Chondrocyte (in vitro differentiated cells): ENCODE results near the gene ZBED6. TPM values are rescaled to one million over a fixed set of nuclear protein-coding genes. Genes with fewer than 3 reads are reported as not detected.
A peak's percentile ranks its signal among the peaks of the same experiment; 100 is the strongest.

Experiments used
- DNase-seq: peaks from one replicate; pipeline ENCODE4 v3.0.0; 2021; ENCODE audit warnings: mixed read lengths, low spot score
- H3K27ac Mint-ChIP-seq: one replicate; pipeline ENCODE4 v1.8.0; 2021; ENCODE audit warnings: mild to moderate bottlenecking, moderate library complexity, mixed read lengths; ENCODE audit not compliant: unreplicated experiment
- H3K27me3 Mint-ChIP-seq: 2 replicates; pipeline ENCODE4 v1.8.0; 2021; ENCODE audit warnings: low read depth, mixed read lengths
- H3K36me3 Mint-ChIP-seq: 2 replicates; pipeline ENCODE4 v1.8.0; 2021; ENCODE audit warnings: low read depth, mixed read lengths
- H3K4me1 Mint-ChIP-seq: 2 replicates; pipeline ENCODE4 v1.8.0; 2021; ENCODE audit warnings: low read depth, mild to moderate bottlenecking, mixed read lengths
- H3K4me3 Mint-ChIP-seq: one replicate; pipeline ENCODE4 v1.8.0; 2021; ENCODE audit warnings: mild to moderate bottlenecking, moderate library complexity, mixed read lengths; ENCODE audit not compliant: unreplicated experiment
- H3K9me3 Mint-ChIP-seq: 2 replicates; pipeline ENCODE4 v1.8.0; 2021; ENCODE audit warnings: low read depth, mixed read lengths
- CTCF ChIP-seq: fragments of 200-600 bp; sonication (generic); IDR thresholded peaks from 2 replicates; pipeline ENCODE4 v1.5.0; 2021; ENCODE audit warnings: antibody characterized with exemption, mild to moderate bottlenecking, moderate library complexity
- total RNA-seq: library from RNA; stranded (reverse); gene quantifications from 3 replicates; pipeline ENCODE4 v1.2.1, GENCODE V29; 2021

The ZBED6 gene
- total RNA-seq, 1 donor from 2014 or later, result 40.3 TPM

DNA sequence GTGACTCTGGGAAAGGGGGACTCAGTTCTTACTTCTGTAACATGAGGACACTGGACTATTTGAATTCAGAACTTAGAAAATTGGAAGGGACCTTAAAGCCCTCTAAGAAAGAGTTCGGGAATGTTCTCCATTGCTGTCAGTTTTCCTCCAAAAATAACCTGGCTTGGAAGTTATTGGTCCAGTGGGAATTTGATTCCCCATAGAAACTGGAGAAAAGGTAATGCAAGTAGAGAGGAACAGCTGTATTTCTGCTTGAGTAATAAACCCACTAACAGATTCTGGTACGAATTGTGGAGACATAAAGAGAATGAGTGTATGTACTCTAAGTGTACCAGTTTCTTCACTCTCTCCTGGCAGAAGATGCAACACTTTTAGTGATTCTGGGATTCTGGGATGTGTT lies 1.8 kb downstream of the ZBED6 start:
- DNase-seq, result no peak
- H3K36me3 Mint-ChIP-seq, result peaks cover 16% of the 10 kb centered on the region
- H3K9me3 Mint-ChIP-seq, result peaks cover 3% of the 10 kb centered on the region
- no peaks in the 10 kb centered on the region for H3K27me3 Mint-ChIP-seq
- no peak for TF ChIP-seq CTCF
- peak overlapping the region; percentile 42 for H3K27ac Mint-ChIP-seq
- H3K4me1 Mint-ChIP-seq, result peaks cover 58% of the 10 kb centered on the region
- H3K4me3 Mint-ChIP-seq, result peak overlapping the region; percentile 99

- TF ChIP-seq CTCF, result peak; percentile 28
- H3K9me3 Mint-ChIP-seq, result peaks cover 3% of the 10 kb centered on the region
- H3K4me3 Mint-ChIP-seq, result peak overlapping the region; percentile 11
- H3K4me1 Mint-ChIP-seq, result peaks cover 64% of the 10 kb centered on the region
- H3K27ac Mint-ChIP-seq, result peak overlapping the region; percentile 41
- H3K27me3 Mint-ChIP-seq, result no peaks in the 10 kb centered on the region
- H3K36me3 Mint-ChIP-seq, result peaks cover 21% of the 10 kb centered on the region
- no peak for DNase-seq
These were observed 2.7 kb downstream of the ZBED6 start for GRCh38 chr1:203797948-203798655.

DNA sequence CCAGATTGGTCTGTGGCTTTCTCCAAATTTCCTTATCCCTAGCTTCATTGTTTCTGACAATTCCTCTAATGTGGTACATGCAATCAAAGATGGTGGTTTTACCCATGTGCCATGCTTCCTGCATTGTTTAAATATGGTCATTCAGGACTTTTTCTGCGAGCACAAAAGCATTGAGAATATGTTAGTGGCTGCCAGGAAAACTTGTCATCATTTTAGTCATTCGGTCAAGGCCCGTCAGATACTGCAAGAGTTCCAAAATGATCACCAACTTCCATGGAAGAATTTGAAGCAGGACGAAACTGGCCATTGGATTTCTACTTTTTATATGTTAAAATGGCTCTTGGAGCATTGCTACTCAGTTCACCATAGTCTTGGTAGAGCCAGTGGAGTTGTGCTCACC lies 3.7 kb downstream of the ZBED6 start:
- H3K4me3 Mint-ChIP-seq, result no peak overlapping the region
- peaks cover 70% of the 10 kb centered on the region for H3K4me1 Mint-ChIP-seq
- peaks cover 24% of the 10 kb centered on the region for H3K36me3 Mint-ChIP-seq
- no peak for DNase-seq
- peaks cover 3% of the 10 kb centered on the region for H3K9me3 Mint-ChIP-seq
- no peak overlapping the region for H3K27ac Mint-ChIP-seq
- TF ChIP-seq CTCF, result no peak
- no peaks in the 10 kb centered on the region for H3K27me3 Mint-ChIP-seq

DNA sequence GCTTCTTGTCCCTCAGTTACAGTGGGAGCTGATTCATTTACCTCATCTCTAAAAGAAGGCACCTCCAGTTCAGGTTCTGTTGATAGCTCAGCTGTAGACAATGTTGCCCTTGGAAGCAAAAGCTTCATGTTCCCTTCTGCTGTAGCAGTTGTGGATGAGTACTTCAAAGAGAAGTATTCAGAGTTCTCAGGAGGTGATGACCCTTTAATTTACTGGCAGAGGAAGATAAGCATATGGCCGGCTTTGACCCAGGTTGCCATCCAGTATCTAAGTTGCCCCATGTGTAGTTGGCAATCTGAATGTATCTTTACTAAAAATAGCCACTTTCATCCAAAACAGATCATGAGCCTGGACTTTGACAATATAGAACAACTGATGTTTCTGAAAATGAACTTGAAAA lies 4.5 kb downstream of the ZBED6 start:
- Mint-ChIP-seq H3K27me3 (no peaks in the 10 kb centered on the region), H3K36me3 (peaks cover 28% of the 10 kb centered on the region), H3K4me1 (peaks cover 71% of the 10 kb centered on the region), H3K4me3 (no peak overlapping the region), H3K9me3 (peaks cover 3% of the 10 kb centered on the region), H3K27ac (no peak overlapping the region)
- TF ChIP-seq CTCF, result no peak
- DNase-seq, result no peak

DNA sequence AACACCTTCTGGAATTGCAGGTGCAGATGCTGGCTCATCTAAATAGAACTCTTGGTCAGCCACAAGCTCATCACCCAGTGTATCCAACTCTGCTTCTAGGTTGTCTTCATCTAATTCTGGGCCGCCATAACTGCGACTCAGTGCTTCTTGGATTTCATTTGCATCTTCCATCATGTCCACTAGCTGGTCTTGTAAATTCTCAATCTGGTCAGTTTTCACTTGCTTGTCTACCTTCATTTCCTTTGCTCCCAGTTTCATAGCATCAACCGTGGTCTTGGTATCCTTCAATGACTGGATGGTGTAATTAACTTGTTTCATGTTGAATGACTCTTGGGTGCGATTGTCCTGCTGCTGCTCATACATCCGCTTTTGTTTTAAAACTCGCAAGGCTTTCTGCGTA lies 10.3 kb downstream of the ZBED6 start:
- H3K4me3 Mint-ChIP-seq, result no peak overlapping the region
- H3K36me3 Mint-ChIP-seq, result peaks cover 22% of the 10 kb centered on the region
- peaks cover 60% of the 10 kb centered on the region for H3K4me1 Mint-ChIP-seq
- no peak overlapping the region for H3K27ac Mint-ChIP-seq
- no peak for TF ChIP-seq CTCF
- no peaks in the 10 kb centered on the region for H3K9me3 Mint-ChIP-seq
- no peaks in the 10 kb centered on the region for H3K27me3 Mint-ChIP-seq
- DNase-seq, result no peak
